NCI-H446 treated with DMSO at 0.1 percent for 48 hours (cell line): ENCODE data around the gene SORCS1.

Experiments used
- DNase-seq: peaks from one replicate; lab custom pipeline; 2025; lab: John Stamatoyannopoulos, UW

Gene SORCS1

GRCh38 chr10:106734220-106734619 is 430.3 kb downstream of the SORCS1 start:
- no peak for DNase-seq

GRCh38 chr10:106728232-106728631 is 436.3 kb downstream of the SORCS1 start:
- DNase-seq = no peak

- DNase-seq = no peak
Observed at GRCh38 chr10:106727170-106727569, 437.3 kb downstream of the SORCS1 start.

- no peak for DNase-seq
Observed at GRCh38 chr10:106722524-106722923, 442.0 kb downstream of the SORCS1 start.

GRCh38 chr10:106720683-106721082 is 443.8 kb downstream of the SORCS1 start:
- no peak for DNase-seq

GRCh38 chr10:106716381-106716780 is 448.1 kb downstream of the SORCS1 start:
- no peak for DNase-seq

GRCh38 chr10:106714734-106715555 is 449.6 kb downstream of the SORCS1 start:
- DNase-seq = no peak

GRCh38 chr10:106713846-106714245 is 450.7 kb downstream of the SORCS1 start:
- DNase-seq = no peak

GRCh38 chr10:106712988-106713387 is 451.5 kb downstream of the SORCS1 start:
- no peak for DNase-seq

GRCh38 chr10:106711313-106711906 is 453.1 kb downstream of the SORCS1 start:
- DNase-seq = no peak

- no peak for DNase-seq
Observed at GRCh38 chr10:106708506-106708905, 456.0 kb downstream of the SORCS1 start.

GRCh38 chr10:106707657-106708056 is 456.8 kb downstream of the SORCS1 start:
- no peak for DNase-seq

- no peak for DNase-seq
Observed at GRCh38 chr10:106706127-106706526, 458.4 kb downstream of the SORCS1 start.

GRCh38 chr10:106705681-106706100 is 458.8 kb downstream of the SORCS1 start:
- no peak for DNase-seq

- DNase-seq = no peak
Observed at GRCh38 chr10:106696239-106696638, 468.3 kb downstream of the SORCS1 start.

- no peak for DNase-seq
Observed at GRCh38 chr10:106694696-106695095, 469.8 kb downstream of the SORCS1 start.

- no peak for DNase-seq
Observed at GRCh38 chr10:106682175-106682574, 482.3 kb downstream of the SORCS1 start.

- no peak for DNase-seq
Observed at GRCh38 chr10:106680061-106680460, 484.4 kb downstream of the SORCS1 start.

- no peak for DNase-seq
Observed at GRCh38 chr10:106679314-106679713, 485.2 kb downstream of the SORCS1 start.

GRCh38 chr10:106672517-106673175 is 491.9 kb downstream of the SORCS1 start:
- no peak for DNase-seq

GRCh38 chr10:106661767-106662140 is 502.8 kb downstream of the SORCS1 start:
- DNase-seq = no peak

GRCh38 chr10:106661133-106661766 is 503.3 kb downstream of the SORCS1 start:
- DNase-seq = no peak

GRCh38 chr10:106660550-106660949 is 504.0 kb downstream of the SORCS1 start:
- no peak for DNase-seq
